GM19467 (cell line): ENCODE measurements around the gene PAGE2.
"Not testable (repeated sequence)": the region's sequence is repeated elsewhere in the genome, so short reads cannot be mapped to it uniquely, and the experiment has no call there.

Source experiments
- ATAC-seq: cut with Tn5 transposase; IDR thresholded peaks from one replicate; pipeline ENCODE4 v1.9.1; 2021; ENCODE audit warnings: mild to moderate bottlenecking, moderate library complexity; ENCODE audit not compliant: unreplicated experiment

PAGE2 gene, protein sequence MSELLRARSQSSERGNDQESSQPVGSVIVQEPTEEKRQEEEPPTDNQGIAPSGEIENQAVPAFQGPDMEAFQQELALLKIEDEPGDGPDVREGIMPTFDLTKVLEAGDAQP

DNA sequence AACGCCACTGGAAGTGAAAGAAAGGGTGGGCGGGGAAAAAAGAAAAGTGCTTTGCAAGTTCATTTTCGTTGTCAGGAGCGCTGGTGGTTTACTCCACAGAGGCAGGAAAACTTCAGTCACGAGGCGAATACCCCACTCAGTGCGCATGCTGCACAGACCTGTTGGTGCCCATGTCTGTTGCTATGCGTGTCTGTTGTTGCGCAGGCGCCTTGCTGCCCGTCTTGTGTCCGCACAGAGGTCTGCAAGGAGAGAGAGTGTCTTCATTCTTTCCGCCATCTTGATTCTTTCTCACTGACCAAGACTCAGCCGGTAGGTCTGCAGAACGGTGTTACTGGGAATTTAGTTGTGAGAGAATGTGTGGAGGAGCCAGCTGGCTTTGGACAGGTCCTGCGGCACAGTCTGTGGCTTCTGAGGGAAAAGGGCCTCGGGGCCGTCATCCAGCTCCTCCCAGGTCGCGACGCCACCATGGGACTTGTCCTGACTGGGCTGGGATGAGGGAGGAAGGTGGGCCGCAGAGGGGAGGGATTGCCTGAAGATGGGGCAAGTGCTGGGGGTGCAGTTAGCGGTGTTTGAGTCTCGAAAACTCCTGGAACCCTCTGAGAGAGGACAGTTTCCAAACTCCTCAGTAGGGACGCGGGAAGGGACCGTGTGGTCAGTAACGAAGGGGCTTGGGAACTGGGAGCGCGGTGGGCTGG, at the start of gene PAGE2:
Gene PAGE2, plus strand, starts transcription at position 224 of the 695 bp plus-strand sequence. CDS start 1,003 bp downstream, outside the sequence.
- ATAC-seq = no peak

DNA sequence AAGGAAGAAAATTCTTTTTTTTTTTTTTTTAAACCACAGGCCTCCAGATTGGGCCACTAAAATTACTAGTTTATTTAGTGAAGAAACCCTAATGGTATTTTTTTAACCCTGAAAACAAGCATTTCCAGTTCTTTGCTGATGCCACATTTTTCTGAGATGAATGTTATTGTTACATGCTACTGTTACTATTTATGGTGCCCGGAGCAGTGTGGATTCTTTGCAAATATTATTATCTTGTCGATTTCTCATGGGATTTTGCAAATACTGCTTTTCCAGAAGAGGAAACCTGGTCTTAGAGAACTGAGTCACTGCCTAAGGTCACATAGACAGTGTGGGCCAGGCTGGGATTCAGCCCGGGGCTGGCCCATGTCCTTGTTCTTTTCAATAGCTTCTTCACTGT, 49.3 kb upstream of the PAGE2 start:
- no peak for ATAC-seq

DNA sequence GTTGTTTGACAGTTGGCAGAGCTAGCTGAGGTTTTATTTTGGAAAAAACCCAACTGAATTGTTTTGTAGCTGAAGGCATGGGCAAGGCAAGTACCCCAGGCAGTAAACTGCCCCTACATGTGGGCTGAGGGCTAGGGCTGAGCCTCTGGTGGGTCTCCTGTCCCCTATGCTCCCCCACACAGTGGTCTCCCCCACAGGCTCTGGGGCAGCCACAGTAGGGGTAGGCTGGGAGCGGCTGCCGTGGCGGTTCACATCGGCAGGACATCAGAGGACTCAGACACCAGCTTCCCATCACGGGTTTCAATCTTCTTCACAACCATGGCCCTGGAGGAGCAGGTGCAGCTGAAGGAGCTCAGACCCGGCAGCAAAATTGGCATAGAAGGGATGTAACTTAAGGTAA, 47.3 kb upstream of the PAGE2 start:
- ATAC-seq = no peak

DNA sequence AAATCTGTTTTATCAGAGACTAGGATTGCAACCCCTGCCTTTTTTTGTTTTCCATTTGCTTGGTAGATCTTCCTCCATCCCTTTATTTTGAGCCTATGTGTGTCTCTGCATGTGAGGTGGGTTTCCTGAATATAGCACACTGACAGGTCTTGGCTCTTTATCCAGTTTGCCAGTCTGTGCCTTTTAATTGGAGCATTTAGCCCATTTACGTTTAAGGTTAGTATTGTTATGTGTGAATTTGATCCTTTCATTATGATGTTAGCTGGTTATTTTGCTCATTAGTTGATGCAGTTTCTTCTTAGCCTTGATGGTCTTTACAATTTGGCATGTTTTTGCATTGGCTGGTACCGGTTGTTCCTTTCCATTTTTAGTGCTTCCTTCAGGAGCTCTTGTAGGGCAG, 38.2 kb upstream of the PAGE2 start:
- ATAC-seq = not testable (repeated sequence)

GRCh38 chrX:55056820-55057674, 31.8 kb upstream of the PAGE2 start:
- ATAC-seq = no peak

DNA sequence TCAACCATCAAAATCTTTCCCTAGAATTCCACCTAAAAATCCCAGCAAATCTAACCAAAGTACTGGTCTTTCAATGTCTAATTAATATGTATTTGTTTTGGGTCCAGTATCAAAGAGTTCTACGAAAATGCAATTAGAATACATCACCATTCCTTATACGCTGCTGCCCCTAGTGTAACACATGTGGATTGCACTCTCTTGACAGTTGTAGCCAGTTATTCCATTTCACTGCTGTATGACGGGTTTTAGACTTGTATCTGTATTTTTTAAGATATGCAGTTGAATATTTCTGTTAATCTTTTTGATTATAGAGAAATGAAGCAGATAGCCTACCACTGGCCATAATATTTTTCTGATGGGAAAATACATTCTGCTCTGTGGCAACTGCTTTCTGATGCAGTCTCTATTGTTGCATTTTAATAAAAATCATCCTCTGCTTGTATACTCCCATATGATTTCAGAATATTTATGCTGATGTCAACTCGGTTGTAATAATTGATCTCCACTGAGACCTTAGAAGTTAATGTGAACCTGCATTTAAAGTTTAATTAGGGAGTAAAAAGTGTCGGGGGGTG, 31.1 kb upstream of the PAGE2 start:
- ATAC-seq = no peak

DNA sequence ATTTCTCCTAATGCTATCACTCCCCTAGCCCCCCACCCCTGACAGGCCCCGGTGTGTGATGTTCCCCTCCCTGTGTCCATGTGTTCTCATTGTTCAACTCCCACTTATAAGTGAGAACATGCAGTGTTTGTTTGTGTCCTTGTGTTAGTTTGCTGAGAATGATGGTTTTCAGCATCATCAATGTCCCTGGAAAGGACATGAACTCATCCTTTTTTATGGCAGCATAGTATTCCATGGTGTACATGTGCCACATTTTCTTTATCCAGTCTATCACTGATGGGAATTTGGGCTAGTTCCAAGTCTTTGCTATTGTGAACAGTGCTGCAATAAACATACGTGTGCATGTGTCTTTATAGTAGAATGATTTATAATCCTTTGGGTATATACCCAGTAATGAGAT, 21.6 kb upstream of the PAGE2 start:
- not testable (repeated sequence) for ATAC-seq

DNA sequence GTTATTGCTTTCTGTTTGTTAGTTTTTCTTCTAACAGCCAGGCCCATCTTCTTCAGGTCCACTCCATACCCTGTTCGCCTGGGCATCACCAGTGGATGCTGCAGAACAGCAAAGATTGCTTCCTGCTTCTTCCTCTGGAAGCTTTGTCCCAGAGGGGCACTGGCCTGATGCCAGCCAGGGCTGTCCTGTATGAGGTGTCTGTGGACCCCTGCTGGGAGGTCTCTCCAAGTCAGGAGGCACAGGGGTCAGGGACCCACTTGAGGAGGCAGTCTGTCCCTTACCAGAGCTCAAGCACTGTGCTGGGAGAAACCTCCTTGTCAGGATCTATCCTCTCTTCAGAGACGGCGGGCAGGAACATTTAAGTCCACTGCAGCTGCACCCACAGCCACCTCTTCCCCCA, 16.5 kb upstream of the PAGE2 start:
- no peak for ATAC-seq

GRCh38 chrX:55074851-55075467, 13.9 kb upstream of the PAGE2 start, which contains the start of gene PAGE2B:
PAGE2B (plus strand) TSS chrX:55075030; CDS start chrX:55076042, 1,012 bp downstream.
- no peak for ATAC-seq

- ATAC-seq = no peak
Measured at GRCh38 chrX:55098691-55099090, 9.9 kb downstream of the PAGE2 start.

DNA sequence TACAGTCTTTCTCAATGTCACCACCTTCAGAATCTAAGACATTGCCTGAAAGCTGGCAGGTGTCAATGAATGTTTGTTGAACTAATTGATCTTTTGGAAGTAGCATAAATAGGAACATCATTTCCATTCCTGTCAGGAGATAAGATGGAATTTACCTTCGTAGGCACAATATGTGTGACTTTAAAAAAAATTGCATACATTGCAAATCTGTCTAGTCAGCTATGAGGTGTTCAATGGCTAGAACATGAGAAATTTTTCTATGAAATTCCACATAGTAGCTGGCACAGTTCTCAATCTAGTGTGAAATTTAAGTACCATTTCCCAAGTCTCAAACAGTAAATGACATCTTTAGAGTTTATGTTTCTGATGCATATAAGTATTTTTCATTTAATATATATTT, 10.3 kb downstream of the PAGE2 start:
- ATAC-seq = no peak

DNA sequence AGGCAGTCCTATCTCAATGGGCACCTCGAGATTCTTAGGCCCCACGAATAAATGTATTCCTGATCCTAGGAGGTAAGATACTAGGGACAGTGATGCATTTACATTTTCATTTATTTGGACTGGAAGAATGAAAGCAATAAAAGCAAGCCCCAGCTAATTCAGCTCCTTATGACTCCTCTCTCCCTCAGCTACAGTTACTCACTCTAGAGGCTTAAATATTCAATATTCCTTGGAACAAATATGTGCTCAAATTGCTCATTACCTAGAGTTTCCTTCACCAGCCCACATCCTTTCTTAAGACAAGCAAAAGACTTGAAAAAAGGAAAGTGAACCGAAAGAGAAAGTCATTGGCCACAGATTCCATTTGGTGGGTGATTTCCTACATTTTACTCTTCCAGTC, 13.9 kb downstream of the PAGE2 start:
- no peak for ATAC-seq

GRCh38 chrX:55107262-55107661, 18.4 kb downstream of the PAGE2 start:
- no peak for ATAC-seq

DNA sequence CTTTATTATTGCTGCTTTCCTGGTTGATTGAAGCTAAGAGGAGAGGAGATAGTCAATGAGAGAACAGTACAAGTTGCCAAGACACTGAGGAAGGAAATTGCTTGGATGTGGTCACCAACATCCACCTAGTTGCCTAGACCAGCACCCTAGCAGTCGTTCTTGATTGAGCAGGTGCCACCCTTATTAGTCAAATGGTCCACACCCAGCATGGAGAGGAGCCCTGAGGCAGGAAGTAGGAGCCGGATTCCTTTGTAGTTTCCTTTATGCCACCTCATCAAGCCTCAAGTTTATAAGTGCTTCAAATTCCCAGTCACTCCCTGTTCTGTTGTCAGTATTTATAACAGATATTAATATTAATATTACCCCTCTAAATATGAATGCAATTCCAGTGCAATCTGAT, 19.1 kb downstream of the PAGE2 start:
- no peak for ATAC-seq

- ATAC-seq = no peak
Measured at GRCh38 chrX:55109306-55109705, 20.5 kb downstream of the PAGE2 start.

- no peak for ATAC-seq
Measured at GRCh38 chrX:55111578-55112254, 22.9 kb downstream of the PAGE2 start.

GRCh38 chrX:55116589-55116988, 27.8 kb downstream of the PAGE2 start:
- ATAC-seq = not testable (repeated sequence)

DNA sequence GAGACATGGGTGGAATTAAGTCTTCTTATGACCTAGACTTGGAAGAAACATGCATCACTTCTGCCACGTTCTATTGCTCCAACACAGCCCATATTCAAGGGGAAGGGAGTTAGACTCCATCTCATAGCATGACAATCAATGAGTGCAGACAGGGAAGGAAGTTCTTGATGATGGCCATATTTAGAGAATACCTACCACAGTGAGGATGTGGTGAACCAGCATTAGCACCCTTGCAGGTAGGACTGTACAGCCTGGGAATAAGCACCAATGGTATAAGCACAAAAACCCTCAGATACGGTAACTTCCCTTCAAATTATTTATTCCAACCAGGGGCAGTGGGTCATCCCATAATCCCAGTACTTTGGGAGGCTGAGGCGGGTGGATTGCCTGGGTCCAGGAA, 29.8 kb downstream of the PAGE2 start:
- ATAC-seq = no peak

GRCh38 chrX:55119271-55119670, 30.5 kb downstream of the PAGE2 start:
- no peak for ATAC-seq

- no peak for ATAC-seq
Measured at GRCh38 chrX:55119712-55120111, 30.9 kb downstream of the PAGE2 start.
